ENCODE measurements around the gene TFCP2L1. TPM values are rescaled to one million over a fixed set of nuclear protein-coding genes. Genes with fewer than 3 reads are reported as not detected.

TFCP2L1 gene
- total and polyA plus RNA-seq, 2 donors (not counting 3 experiments of a cell fraction or from before 2014, with no cell fraction given) = not detected

- peaks cover 2% of the 10 kb centered on the region in 2 experiments for H3K27me3 ChIP-seq (ENCODE audit: control insufficient read depth in 2 of 2, insufficient read depth in 2 of 2, low read length in 2 of 2)
- no peaks in the 10 kb centered on the region for H3K36me3 ChIP-seq (ENCODE audit: control insufficient read depth in 2 of 2, extremely low read depth in 1 of 2, insufficient read depth in 2 of 2, low read length in 2 of 2)
- no peak overlapping the region for H2AFZ ChIP-seq (ENCODE audit: low read depth, low read length)
- no peak for TF ChIP-seq JUN (IDR thresholded peaks at IDR 0.05; ENCODE audit: borderline replicate concordance, insufficient read depth, insufficient read length, low read depth)
- TF ChIP-seq FOS (IDR thresholded peaks at IDR 0.05; ENCODE audit: borderline replicate concordance, insufficient read depth, low read length) = no peak
- TF ChIP-seq MAX (IDR thresholded peaks at IDR 0.05; ENCODE audit: insufficient read depth, insufficient read length) = no peak
- TF ChIP-seq EZH2 (IDR thresholded peaks at IDR 0.05; ENCODE audit: borderline replicate concordance, low read depth, low read length, severe bottlenecking) = no peak
- TF ChIP-seq POLR2AphosphoS5 (IDR thresholded peaks at IDR 0.05; ENCODE audit: insufficient read depth, low read depth, low read length) = no peak
- TF ChIP-seq GATA2 (IDR thresholded peaks at IDR 0.05; ENCODE audit: insufficient read depth, insufficient read length, low read depth, low read length) = no peak
- no peak for TF ChIP-seq CTCF (IDR thresholded peaks at IDR 0.05; ENCODE audit: extremely low read depth in 1 of 2, insufficient read depth in 1 of 2, low read depth in 1 of 2, low read length in 2 of 2)
- TF ChIP-seq MYC (IDR thresholded peaks at IDR 0.05; ENCODE audit: low read depth, low read length) = no peak
- no peaks in the 10 kb centered on the region for H3K9me3 ChIP-seq (replicated peaks; ENCODE audit: control insufficient read depth, insufficient read depth, low read length)
- H3K9me1 ChIP-seq (replicated peaks; ENCODE audit: control insufficient read depth, extremely low read depth, insufficient read depth, low read length) = no peaks in the 10 kb centered on the region
- H3K4me3 ChIP-seq (replicated peaks in 1 of 3; ENCODE audit: insufficient read depth in 1 of 3, low read depth in 1 of 3, low read length in 3 of 3) = no peak overlapping the region
- no peak overlapping the region for H3K27ac ChIP-seq (ENCODE audit: insufficient read depth, low read depth, low read length)
- no TSS peak for BruUV-seq (replicated peaks)
- DNase-seq (ENCODE audit: low read depth, low spot score) (no peak), FAIRE-seq (no peak)
- POLR2A ChIA-PET = no interaction called here
- CTCF ChIA-PET = no interaction called here
- intact Hi-C loops (cut with micrococcal nuclease) = no loop called here
- H3K79me2 ChIP-seq (ENCODE audit: control insufficient read depth, insufficient read depth, low read length) = no peaks in the 10 kb centered on the region
- H4K20me1 ChIP-seq (replicated peaks; ENCODE audit: control insufficient read depth, extremely low read depth, insufficient read depth, low read length) = no peaks in the 10 kb centered on the region
- no peak overlapping the region for H3K9ac ChIP-seq (replicated peaks; ENCODE audit: extremely low read depth, insufficient read depth, low read length)
- H3K4me1 ChIP-seq (ENCODE audit: control insufficient read depth, extremely low read depth, insufficient read depth, low read length) = peaks cover 3% of the 10 kb centered on the region
- H3K4me2 ChIP-seq (ENCODE audit: insufficient read depth, low read length) = no peak overlapping the region
- dilution Hi-C loops (cut with MboI; ENCODE audit: extremely low pct_ligation_motif_present, low sequenced_read_pairs) = no loop called here
These were observed 30.3 kb downstream of the TFCP2L1 start for GRCh38 chr2:121254748-121255147.

Measured in endothelial cell of umbilical vein (primary cell).